Measurements from ENCODE around the gene IFIT3. TPM values are rescaled to one million over a fixed set of nuclear protein-coding genes. Genes with fewer than 3 reads are reported as not detected.

The IFIT3 gene
- total and polyA plus RNA-seq, 2 donors (not counting 1 experiment from before 2014, with no cell fraction given) = 1.5 to 4.2 TPM

DNA sequence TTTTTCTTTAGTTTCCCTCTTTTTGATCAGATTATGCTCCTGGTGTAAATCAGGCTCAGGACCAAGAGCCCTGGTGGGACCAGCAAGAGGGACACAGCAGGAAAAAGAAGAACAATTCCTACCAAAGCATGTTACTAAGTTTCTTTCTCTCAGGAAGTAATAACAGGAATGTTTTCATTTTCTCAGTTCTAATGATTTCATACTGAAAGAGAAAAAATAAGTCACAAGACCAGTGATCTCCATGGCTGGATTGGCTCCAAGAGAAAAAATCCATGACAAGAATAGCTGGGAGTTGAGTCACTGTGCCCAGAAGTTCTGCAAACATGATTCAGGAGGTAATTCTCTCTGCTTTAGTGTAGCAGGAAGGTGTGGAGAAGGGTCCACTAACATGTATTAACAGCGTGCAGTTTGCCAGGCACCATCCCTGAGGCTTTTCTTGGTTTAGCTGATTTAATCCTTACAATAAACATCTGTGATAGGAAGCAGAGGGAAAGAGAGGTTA is 49.7 kb upstream of the IFIT3 start:
- Histone ChIP-seq H3K4me2 (replicated peaks; ENCODE audit: low read depth, low read length, poor library complexity, severe bottlenecking) (no peak overlapping the region), H3K27ac (ENCODE audit: low read length in 2 of 2) (no peak overlapping the region), H3K9me3 (ENCODE audit: control extremely low read depth in 1 of 3, control insufficient read depth in 2 of 3, insufficient read depth in 1 of 3, low read length in 2 of 3) (no peaks in the 10 kb centered on the region), H3K4me3 (ENCODE audit: control extremely low read depth in 1 of 5, extremely low read depth in 1 of 5, insufficient read depth in 1 of 5, low read depth in 2 of 5, low read length in 4 of 5) (no peak overlapping the region), H3K36me3 (replicated peaks in 1 of 2; ENCODE audit: control extremely low read depth in 1 of 2, control insufficient read depth in 1 of 2, extremely low read depth in 1 of 2, insufficient read depth in 2 of 2, low read length in 1 of 2) (no peaks in the 10 kb centered on the region), H3K9ac (ENCODE audit: low read length) (no peak overlapping the region), H2AFZ (ENCODE audit: insufficient read depth, low read depth, low read length, poor library complexity, severe bottlenecking) (no peak overlapping the region), H3K27me3 (replicated peaks in 1 of 4; ENCODE audit: control extremely low read depth in 1 of 4, control insufficient read depth in 3 of 4, insufficient read depth in 4 of 4, low read length in 3 of 4) (no peaks in the 10 kb centered on the region), H3K79me2 (ENCODE audit: control insufficient read depth, insufficient read depth, low read length) (no peaks in the 10 kb centered on the region), H3K4me1 (ENCODE audit: control insufficient read depth in 2 of 2, insufficient read depth in 2 of 2, low read length in 2 of 2) (no peaks in the 10 kb centered on the region), H4K20me1 (ENCODE audit: control insufficient read depth, insufficient read depth, low read length, poor library complexity, severe bottlenecking) (no peaks in the 10 kb centered on the region)
- no peak for DNase-seq
- CTCF ChIA-PET = interaction anchor here (1.2 kb wide), 1 partner anchor 24 kb away, joined by 3 read pairs; the partner anchor contains the start of gene IFIT2
- no peaks in the 10 kb centered on the region for H3K9me3 Mint-ChIP-seq (ENCODE audit: insufficient read depth)
- intact Hi-C loops (cut with micrococcal nuclease) = no loop called here
- POLR2A ChIA-PET = no interaction called here
- H3K4me1 Mint-ChIP-seq = no peaks in the 10 kb centered on the region
- no peaks in the 10 kb centered on the region for H3K27me3 Mint-ChIP-seq
- WGBS (ENCODE audit: insufficient coverage) = no CpG with 5 or more reads among the region's 1 CpG
- no peak for ATAC-seq (ENCODE audit: low read depth)
- TF ChIP-seq, protein P1, sequence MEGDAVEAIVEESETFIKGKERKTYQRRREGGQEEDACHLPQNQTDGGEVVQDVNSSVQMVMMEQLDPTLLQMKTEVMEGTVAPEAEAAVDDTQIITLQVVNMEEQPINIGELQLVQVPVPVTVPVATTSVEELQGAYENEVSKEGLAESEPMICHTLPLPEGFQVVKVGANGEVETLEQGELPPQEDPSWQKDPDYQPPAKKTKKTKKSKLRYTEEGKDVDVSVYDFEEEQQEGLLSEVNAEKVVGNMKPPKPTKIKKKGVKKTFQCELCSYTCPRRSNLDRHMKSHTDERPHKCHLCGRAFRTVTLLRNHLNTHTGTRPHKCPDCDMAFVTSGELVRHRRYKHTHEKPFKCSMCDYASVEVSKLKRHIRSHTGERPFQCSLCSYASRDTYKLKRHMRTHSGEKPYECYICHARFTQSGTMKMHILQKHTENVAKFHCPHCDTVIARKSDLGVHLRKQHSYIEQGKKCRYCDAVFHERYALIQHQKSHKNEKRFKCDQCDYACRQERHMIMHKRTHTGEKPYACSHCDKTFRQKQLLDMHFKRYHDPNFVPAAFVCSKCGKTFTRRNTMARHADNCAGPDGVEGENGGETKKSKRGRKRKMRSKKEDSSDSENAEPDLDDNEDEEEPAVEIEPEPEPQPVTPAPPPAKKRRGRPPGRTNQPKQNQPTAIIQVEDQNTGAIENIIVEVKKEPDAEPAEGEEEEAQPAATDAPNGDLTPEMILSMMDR (IDR thresholded peaks at IDR 0.05) = no peak
- no peak for TF ChIP-seq EZH2 (IDR thresholded peaks at IDR 0.05; ENCODE audit: borderline replicate concordance, insufficient read depth, low read depth, low read length, poor library complexity, severe bottlenecking)
- no peak overlapping the region for H3K27ac Mint-ChIP-seq
- H3K4me3 Mint-ChIP-seq = no peak overlapping the region

- DNase-seq (no peak), ATAC-seq (ENCODE audit: low read depth) (no peak)
- no peak overlapping the region for H3K9ac ChIP-seq (ENCODE audit: low read length)
- POLR2A ChIA-PET = no interaction called here
- H3K4me3 ChIP-seq (ENCODE audit: control extremely low read depth in 1 of 5, extremely low read depth in 1 of 5, insufficient read depth in 1 of 5, low read depth in 2 of 5, low read length in 4 of 5) = no peak overlapping the region
- Mint-ChIP-seq H3K27me3 (no peaks in the 10 kb centered on the region), H3K4me1 (peaks cover 2% of the 10 kb centered on the region), H3K27ac (no peak overlapping the region), H3K4me3 (no peak overlapping the region), H3K9me3 (ENCODE audit: insufficient read depth) (no peaks in the 10 kb centered on the region)
- no peak overlapping the region for H2AFZ ChIP-seq (ENCODE audit: insufficient read depth, low read depth, low read length, poor library complexity, severe bottlenecking)
- no peaks in the 10 kb centered on the region for H3K27me3 ChIP-seq (replicated peaks in 1 of 4; ENCODE audit: control extremely low read depth in 1 of 4, control insufficient read depth in 3 of 4, insufficient read depth in 4 of 4, low read length in 3 of 4)
- no peak overlapping the region for H3K4me2 ChIP-seq (replicated peaks; ENCODE audit: low read depth, low read length, poor library complexity, severe bottlenecking)
- H3K79me2 ChIP-seq (ENCODE audit: control insufficient read depth, insufficient read depth, low read length) = no peaks in the 10 kb centered on the region
- CTCF ChIA-PET = interaction anchor here (1.2 kb wide), 2 partner anchors 23 to 77 kb away, joined by 3 read pairs; partner anchors contain the start of gene IFIT2
- H3K9me3 ChIP-seq (ENCODE audit: control extremely low read depth in 1 of 3, control insufficient read depth in 2 of 3, insufficient read depth in 1 of 3, low read length in 2 of 3) = no peaks in the 10 kb centered on the region
- no peaks in the 10 kb centered on the region for H4K20me1 ChIP-seq (ENCODE audit: control insufficient read depth, insufficient read depth, low read length, poor library complexity, severe bottlenecking)
- H3K27ac ChIP-seq (ENCODE audit: low read length in 2 of 2) = no peak overlapping the region
- H3K36me3 ChIP-seq (replicated peaks in 1 of 2; ENCODE audit: control extremely low read depth in 1 of 2, control insufficient read depth in 1 of 2, extremely low read depth in 1 of 2, insufficient read depth in 2 of 2, low read length in 1 of 2) = no peaks in the 10 kb centered on the region
- H3K4me1 ChIP-seq (ENCODE audit: control insufficient read depth in 2 of 2, insufficient read depth in 2 of 2, low read length in 2 of 2) = no peaks in the 10 kb centered on the region
- intact Hi-C loops (cut with micrococcal nuclease) = no loop called here
- TF ChIP-seq, protein P1 (IDR thresholded peaks at IDR 0.05) = no peak
- TF ChIP-seq EZH2 (IDR thresholded peaks at IDR 0.05; ENCODE audit: borderline replicate concordance, insufficient read depth, low read depth, low read length, poor library complexity, severe bottlenecking) = no peak
Measured at GRCh38 chr10:89278900-89279392, 48.9 kb upstream of the IFIT3 start.
